HG03378 (cell line): ENCODE measurements around the gene BCL11B.

Source experiments
- ATAC-seq: cut with Tn5 transposase; IDR thresholded peaks from one replicate; pipeline ENCODE4 v1.9.1; 2021; ENCODE audit warnings: mild to moderate bottlenecking, moderate library complexity; ENCODE audit not compliant: unreplicated experiment

The BCL11B gene

GRCh38 chr14:99169776-99170356 is 102.1 kb downstream of the BCL11B start:
- ATAC-seq: no peak

- no peak for ATAC-seq
Observed at GRCh38 chr14:99168330-99168729, 103.7 kb downstream of the BCL11B start.

DNA sequence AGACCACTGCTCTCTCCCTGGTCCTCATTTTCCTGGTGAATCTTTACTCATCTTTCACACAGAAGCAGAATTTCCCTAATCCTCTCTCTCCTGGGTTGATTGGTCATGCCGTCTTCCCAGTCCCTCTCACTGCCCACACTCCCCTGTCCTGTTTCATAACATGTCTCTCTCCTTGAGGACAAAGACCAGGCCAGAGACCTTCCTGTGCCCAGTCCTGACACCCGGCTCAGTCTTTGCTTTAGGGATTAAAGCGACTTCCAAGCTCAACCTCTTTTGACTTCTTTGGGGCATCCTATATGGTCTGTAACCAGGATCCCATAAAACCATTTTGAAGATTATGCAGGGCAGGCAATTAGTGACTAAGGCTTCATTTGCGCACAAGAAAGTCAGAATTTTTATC is 105.5 kb downstream of the BCL11B start:
- no peak for ATAC-seq

DNA sequence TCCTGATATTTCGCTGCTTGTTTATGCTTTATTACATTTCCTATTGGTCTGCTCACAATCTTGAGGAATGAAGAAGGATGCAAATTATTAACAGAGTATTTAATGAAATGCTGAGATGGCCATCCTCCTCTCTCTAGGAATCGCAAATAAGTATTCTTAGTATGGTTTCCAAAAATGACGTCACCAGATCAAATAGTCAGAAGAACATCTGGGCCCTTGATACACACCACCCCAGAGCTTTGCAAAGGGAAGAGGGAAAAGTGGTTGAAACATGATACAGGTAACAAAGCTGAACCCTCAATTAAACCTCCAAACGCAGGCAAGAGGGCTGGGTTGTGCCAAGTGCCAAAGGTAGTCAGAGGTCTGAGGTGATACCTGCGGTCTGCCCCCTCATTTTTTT is 107.3 kb downstream of the BCL11B start:
- ATAC-seq: no peak

DNA sequence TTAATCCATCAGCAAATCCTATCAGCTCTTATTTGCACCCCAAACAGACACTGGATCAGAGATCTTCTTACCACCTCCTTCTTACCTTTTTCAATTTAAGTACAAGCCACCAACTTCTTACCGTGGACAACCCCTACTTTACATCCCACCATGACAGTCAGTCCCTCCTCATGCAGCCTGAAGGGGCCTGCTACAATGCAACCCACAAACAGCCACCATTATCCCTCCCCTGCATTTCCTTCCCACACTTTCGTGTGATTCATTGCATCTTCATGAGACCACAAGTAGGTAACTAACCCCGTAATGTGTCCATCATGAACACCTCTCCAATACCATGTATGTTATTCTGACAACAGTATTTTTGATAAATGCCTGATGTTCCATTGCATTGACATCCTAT is 108.6 kb downstream of the BCL11B start:
- ATAC-seq: no peak

DNA sequence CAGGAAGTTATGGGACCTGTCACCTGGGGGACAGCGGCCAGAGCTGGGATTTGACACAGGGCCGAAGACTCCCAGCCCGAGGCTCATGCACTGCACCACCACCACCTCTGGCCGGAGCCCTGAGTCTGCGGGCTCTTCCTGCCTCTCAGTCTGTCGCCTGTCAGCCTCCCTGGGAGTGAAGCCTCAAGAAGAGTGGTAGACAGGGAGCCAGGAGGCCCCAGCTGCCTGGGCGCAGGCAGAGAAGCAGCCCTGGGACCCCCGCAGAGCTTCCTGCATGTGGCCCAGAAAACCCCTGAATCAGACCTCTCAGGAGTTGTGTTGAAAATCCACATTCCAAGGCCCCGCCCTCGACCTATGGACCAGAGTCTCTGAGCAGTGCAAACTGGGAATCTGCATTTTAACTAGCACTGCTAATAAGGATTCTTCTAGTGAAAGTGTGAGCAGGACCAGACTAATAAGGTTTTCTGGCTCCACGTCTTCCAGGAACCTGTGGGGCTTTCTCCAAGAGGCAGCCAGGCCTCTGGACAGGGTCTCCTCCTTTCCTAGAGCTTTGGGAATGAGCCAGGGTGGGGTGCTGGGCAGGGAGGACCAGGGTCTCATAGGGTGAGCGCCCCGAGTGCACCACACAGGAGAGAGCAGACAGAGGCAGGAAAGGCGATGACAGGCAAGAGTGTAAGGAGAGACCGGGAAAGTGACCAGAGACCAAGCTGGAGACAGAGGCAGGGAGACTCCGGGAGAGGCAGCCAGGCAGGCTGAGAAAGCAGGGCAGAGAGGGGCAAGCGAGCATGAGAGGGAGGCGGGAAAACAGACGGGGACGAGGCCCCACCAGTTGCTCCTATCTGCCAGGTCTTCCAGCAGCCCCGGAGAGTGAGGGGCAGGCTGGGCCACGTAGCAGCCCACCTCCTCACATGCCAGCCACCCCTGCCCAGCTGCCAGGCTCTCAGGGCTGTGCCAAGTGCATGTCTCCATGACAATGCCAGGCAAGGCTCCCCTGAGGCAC is 112.4 kb downstream of the BCL11B start:
- no peak for ATAC-seq

GRCh38 chr14:99158646-99159165 is 113.3 kb downstream of the BCL11B start:
- no peak for ATAC-seq

- no peak for ATAC-seq
Observed at GRCh38 chr14:99158150-99158549, 113.8 kb downstream of the BCL11B start.

- ATAC-seq: no peak
Observed at GRCh38 chr14:99157676-99158075, 114.3 kb downstream of the BCL11B start.

DNA sequence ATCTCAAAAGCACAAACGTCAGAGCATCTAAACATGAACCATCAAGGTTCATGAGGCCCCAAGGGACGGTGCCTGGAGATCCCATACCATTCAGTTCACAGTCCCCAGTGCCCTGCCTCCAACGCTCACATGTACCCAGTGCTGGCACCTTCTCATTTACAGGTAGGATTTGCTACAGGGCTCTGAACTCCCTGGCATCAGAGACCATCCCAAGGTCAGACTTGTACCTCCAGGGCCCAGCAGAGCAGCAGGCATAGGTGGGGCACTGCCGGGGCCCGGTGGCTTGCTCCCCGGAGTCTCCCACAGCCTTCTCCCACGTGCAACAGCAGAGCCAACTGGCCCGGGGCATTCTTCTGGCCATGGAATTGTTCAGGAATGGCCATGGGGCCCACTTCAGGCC is 114.8 kb downstream of the BCL11B start:
- ATAC-seq: no peak

DNA sequence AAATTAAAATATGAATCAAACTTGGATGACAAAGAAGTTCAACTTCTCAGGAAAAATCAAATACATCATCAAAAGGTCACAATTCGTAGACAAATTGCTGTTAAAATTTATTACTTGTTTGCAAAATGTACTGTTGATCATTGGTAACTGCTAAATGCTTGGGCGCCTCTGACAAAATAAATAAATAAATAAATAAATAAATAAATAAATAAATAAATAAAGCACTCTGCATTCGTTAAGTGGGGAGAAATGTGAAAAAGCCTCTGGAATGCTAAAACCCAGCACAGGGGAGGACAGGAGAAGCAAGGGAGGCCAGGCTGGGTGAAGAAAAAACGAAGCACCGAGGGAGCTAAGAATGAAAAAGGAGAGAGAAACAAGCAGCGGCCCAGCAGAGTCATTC is 115.2 kb downstream of the BCL11B start:
- ATAC-seq: no peak

DNA sequence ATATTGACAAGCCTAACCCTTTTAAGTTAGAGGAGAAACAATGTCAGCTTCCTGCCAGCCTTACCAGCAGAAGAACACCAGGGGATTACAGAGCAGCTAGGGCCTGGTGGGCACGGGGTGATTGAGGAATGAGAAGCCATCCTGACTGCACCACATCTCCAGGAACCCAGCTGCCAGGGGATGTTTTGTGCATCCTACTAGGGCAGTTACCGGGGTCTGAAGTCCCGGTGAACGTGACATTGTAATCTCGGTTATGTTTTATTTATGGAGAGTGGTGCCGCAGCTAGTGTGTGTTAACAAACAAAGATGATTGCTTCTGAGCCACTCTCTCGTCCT is 115.9 kb downstream of the BCL11B start:
- ATAC-seq: no peak

- ATAC-seq: no peak
Observed at GRCh38 chr14:99155173-99156089, 116.6 kb downstream of the BCL11B start.

DNA sequence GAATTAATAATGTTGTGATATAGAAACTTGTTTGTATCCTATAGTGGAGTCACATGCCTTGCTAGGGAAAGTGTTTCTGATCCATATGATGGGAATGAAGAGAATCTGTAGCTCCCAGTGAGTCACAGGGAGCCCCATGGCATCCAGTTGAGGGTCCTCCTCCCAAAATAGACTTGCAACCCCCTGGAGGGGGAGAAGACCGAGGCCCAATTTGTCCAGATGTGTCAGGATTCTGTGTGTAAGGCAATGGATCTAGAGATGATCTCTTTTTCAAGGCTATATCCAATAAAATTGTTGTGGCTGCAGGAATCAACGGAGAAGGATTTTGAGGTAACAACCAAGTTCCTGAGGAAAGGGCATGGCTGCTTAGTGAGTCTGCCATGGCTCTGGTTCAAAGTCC is 121.8 kb downstream of the BCL11B start:
- ATAC-seq: no peak

GRCh38 chr14:99148861-99149610 is 123.0 kb downstream of the BCL11B start:
- ATAC-seq: no peak

GRCh38 chr14:99148131-99148530 is 123.9 kb downstream of the BCL11B start:
- ATAC-seq: no peak

GRCh38 chr14:99147366-99147740 is 124.6 kb downstream of the BCL11B start:
- no peak for ATAC-seq

DNA sequence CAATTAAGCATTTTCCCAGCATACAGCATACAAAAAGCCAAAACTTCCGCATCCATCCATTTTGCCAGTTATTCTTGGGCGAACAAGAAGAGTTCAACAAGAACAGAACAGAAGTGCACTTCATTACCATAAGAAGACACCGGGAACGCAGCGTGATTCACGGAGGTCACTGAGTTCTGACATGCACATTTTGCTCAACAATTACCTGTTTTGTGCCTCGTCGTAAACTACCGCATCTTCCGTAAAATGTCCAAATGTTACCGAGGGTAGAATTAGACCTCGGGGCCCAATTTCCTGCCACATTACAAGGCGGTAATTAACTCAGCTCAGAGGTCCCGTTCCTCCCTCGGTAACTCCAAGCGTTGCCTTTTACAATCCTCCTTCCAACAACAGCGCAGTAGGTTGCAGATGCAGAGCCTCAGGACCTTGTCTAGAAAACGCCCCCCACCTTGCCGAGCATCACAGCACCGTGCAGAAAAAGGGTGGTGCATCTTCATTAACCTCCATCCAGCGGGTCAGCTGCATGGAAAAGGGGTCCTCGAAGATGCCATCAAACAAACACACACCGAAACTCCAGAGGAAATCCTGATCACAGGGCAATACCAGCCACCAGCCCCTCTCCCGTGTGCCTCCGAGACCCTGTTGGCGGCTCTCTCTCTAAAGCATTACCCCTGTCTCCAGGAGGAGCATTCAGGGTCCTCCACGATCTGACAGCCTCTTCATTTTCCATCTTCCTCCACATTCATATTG is 125.2 kb downstream of the BCL11B start:
- no peak for ATAC-seq

GRCh38 chr14:99145307-99145706 is 126.7 kb downstream of the BCL11B start:
- ATAC-seq: no peak

GRCh38 chr14:99143793-99144192 is 128.2 kb downstream of the BCL11B start:
- no peak for ATAC-seq
